CD4-positive, alpha-beta memory T cell (primary cell): ENCODE data around the gene S100A16. TPM values are rescaled to one million over a fixed set of nuclear protein-coding genes. Genes with fewer than 3 reads are reported as not detected.
"Not testable (repeated sequence)": the region's sequence is repeated elsewhere in the genome, so short reads cannot be mapped to it uniquely, and the experiment has no call there.

Experiments used
- CTCF ChIA-PET: fragments of 350-600 bp; sonication (Branson Sonifier 250); formaldehyde crosslinking; loops from one replicate; lab custom pipeline; 2021; ENCODE audit warnings: inconsistent platforms; ENCODE audit not compliant: partially characterized antibody; lab: Charles Lee
- POLR2A ChIA-PET: fragments of 350-600 bp; sonication (Branson Sonifier 250); formaldehyde crosslinking; loops from one replicate; lab custom pipeline; 2021; ENCODE audit not compliant: partially characterized antibody; lab: Charles Lee
- DNase-seq, 5 donors: peaks; one replicate each; pipeline versions ENCODE4 v3.0.0 to v3.0.0-alpha.2; 2020 to 2022; ENCODE audit warnings: mixed read lengths in 1 of 5
- H3K27ac ChIP-seq: one replicate; pipeline ENCODE4 v1.7.0; 2013; ENCODE audit warnings: low read depth, low read length
- H3K27me3 ChIP-seq: 2 replicates; pipeline ENCODE4 v1.7.0; 2013; ENCODE audit warnings: mild to moderate bottlenecking, low read length, moderate library complexity; ENCODE audit not compliant: insufficient read depth
- H3K36me3 ChIP-seq: 2 replicates; pipeline ENCODE4 v1.7.0; 2013; ENCODE audit warnings: mild to moderate bottlenecking, low read length, moderate library complexity; ENCODE audit not compliant: insufficient read depth
- H3K4me1 ChIP-seq: 2 replicates; pipeline ENCODE4 v1.7.0; 2013; ENCODE audit warnings: mild to moderate bottlenecking, low read length, moderate library complexity; ENCODE audit not compliant: insufficient read depth
- H3K4me3 ChIP-seq, 2 donors: one replicate each; pipeline ENCODE4 v1.7.0; 2013; ENCODE audit warnings: low read length in 2 of 2, mild to moderate bottlenecking in 1 of 2
- H3K9me3 ChIP-seq, 2 donors: one replicate each; pipeline ENCODE4 v1.7.0; 2013; ENCODE audit warnings: low read length in 2 of 2, control low read depth in 1 of 2; ENCODE audit not compliant: control insufficient read depth in 1 of 2
- H3K27ac Mint-ChIP-seq, 7 donors: one replicate each; pipeline ENCODE4 v1.8.0; 2020 to 2021; ENCODE audit warnings: mixed read lengths in 7 of 7, mild to moderate bottlenecking in 6 of 7, inconsistent platforms in 3 of 7, moderate library complexity in 3 of 7
- H3K27me3 Mint-ChIP-seq, 2 donors: one replicate each; pipeline ENCODE4 v1.8.0; 2020 to 2021; ENCODE audit warnings: mixed read lengths in 2 of 2
- H3K36me3 Mint-ChIP-seq, 2 donors: one replicate each; pipeline ENCODE4 v1.8.0; 2020 to 2021; ENCODE audit warnings: mixed read lengths in 2 of 2, inconsistent platforms in 1 of 2, mild to moderate bottlenecking in 1 of 2
- H3K4me1 Mint-ChIP-seq, 4 donors: one replicate each; pipeline ENCODE4 v1.8.0; 2020 to 2021; ENCODE audit warnings: mixed read lengths in 4 of 4, mild to moderate bottlenecking in 1 of 4
- H3K4me3 Mint-ChIP-seq, 8 donors: one replicate each; pipeline ENCODE4 v1.8.0; 2020 to 2021; ENCODE audit warnings: mixed read lengths in 8 of 8, mild to moderate bottlenecking in 7 of 8, moderate library complexity in 6 of 8, inconsistent platforms in 3 of 8
- H3K9me3 Mint-ChIP-seq, 8 donors: one replicate each; pipeline ENCODE4 v1.8.0; 2020 to 2021; ENCODE audit warnings: mixed read lengths in 8 of 8, mild to moderate bottlenecking in 5 of 8, inconsistent platforms in 3 of 8, moderate library complexity in 1 of 8
- intact Hi-C: fragments of 100-400 bp; cut with micrococcal nuclease; formaldehyde crosslinking; loops from one replicate; pipeline ENCODE4 v1.15.1; 2023
- polyA plus RNA-seq, 2 donors: library from polyadenylated mRNA; unstranded; fragments of 300-500 nt; fragmentation: Illumina TruSeq; gene quantifications; one replicate each; pipeline ENCODE4 v1.2.3, GENCODE V29; 2021
- total RNA-seq, 2 experiments: library from RNA; stranded (reverse); gene quantifications; one replicate each; pipeline ENCODE4 v1.2.3, GENCODE V29; 2021

The S100A16 gene
- total and polyA plus RNA-seq, 4 experiments from 2014 or later, result not detected

GRCh38 chr1:153582836-153583235, 30.1 kb downstream of the S100A16 start:
- H3K4me1 ChIP-seq, H3K27ac ChIP-seq, intact Hi-C loops, H3K9me3 Mint-ChIP-seq, H3K36me3 ChIP-seq, H3K36me3 Mint-ChIP-seq, H3K4me3 Mint-ChIP-seq, H3K4me1 Mint-ChIP-seq, H3K9me3 ChIP-seq, POLR2A ChIA-PET, H3K27me3 ChIP-seq, H3K4me3 ChIP-seq, DNase-seq, H3K27ac Mint-ChIP-seq: not testable (repeated sequence)
- H3K27me3 Mint-ChIP-seq, result peaks cover 13 to 19% of the 10 kb centered on the region in 2 donors
- CTCF ChIA-PET, result interaction anchor here (2.4 kb wide), 1 partner anchor 13 kb away, joined by 8 read pairs; no protein-coding TSS in a partner anchor

DNA sequence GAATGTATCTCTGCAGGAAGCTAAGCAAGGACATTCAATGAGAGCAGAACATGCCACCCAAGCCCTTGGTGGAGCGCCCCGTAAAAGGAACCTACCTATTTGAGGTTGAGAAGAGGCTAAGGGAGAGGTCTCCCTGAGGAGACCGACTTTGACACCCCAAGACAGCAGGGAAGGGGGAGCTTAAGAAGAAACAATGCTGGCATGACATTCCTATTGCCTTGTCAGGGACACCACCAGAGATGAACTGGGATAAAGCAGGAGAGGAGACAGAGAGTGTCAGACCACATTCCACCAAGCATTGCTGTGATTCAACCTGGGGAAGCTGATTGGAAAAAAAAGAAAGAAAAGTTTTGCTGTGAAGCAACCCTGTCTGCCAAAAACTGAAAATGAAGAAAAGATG, 34.0 kb downstream of the S100A16 start:
- Histone ChIP-seq H3K27me3 (peaks cover 4% of the 10 kb centered on the region), H3K4me1 (no peaks in the 10 kb centered on the region), H3K9me3 (no peaks in the 10 kb centered on the region), H3K27ac (no peak overlapping the region), H3K36me3 (no peaks in the 10 kb centered on the region), H3K4me3 (no peak overlapping the region)
- intact Hi-C loops, result no loop called here
- no peaks in the 10 kb centered on the region for H3K36me3 Mint-ChIP-seq
- no peak overlapping the region for H3K4me3 Mint-ChIP-seq
- POLR2A ChIA-PET, result no interaction called here
- no peak overlapping the region for H3K27ac Mint-ChIP-seq
- H3K9me3 Mint-ChIP-seq, result no peaks in the 10 kb centered on the region
- H3K4me1 Mint-ChIP-seq, result no peaks in the 10 kb centered on the region
- no peak for DNase-seq
- CTCF ChIA-PET, result interaction anchor here (2.0 to 2.8 kb wide), 2 partner anchors 40 to 69 kb away, joined by 7 to 11 read pairs; no protein-coding TSS in a partner anchor
- H3K27me3 Mint-ChIP-seq, result peaks cover 12 to 22% of the 10 kb centered on the region in 2 donors

DNA sequence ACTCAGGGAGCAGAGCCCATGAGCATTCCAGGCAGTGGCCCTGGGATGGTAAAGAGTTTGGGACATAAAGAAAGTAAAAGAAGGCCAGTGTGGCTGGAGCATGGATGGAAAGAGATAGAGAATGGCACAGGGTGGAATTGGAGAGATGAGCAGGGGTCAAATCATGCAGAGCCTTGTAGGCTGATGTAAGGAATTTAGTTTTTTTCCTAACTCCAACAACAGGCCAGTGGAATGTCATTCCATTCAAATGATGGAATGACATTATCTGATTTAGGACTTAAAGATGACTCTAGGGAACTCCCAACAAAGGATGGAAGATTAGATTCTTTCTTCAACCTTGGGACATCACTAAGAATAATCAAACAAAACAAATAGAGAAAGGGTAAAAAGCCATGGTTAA, 34.4 kb downstream of the S100A16 start:
- Mint-ChIP-seq H3K4me1 (no peaks in the 10 kb centered on the region), H3K27me3 (peaks cover 12 to 22% of the 10 kb centered on the region in 2 donors), H3K27ac (no peak overlapping the region), H3K9me3 (no peaks in the 10 kb centered on the region), H3K36me3 (no peaks in the 10 kb centered on the region), H3K4me3 (no peak overlapping the region)
- Histone ChIP-seq H3K4me3 (no peak overlapping the region), H3K27me3 (peaks cover 4% of the 10 kb centered on the region), H3K9me3 (no peaks in the 10 kb centered on the region), H3K4me1 (no peaks in the 10 kb centered on the region), H3K27ac (no peak overlapping the region), H3K36me3 (no peaks in the 10 kb centered on the region)
- intact Hi-C loops, result no loop called here
- ChIA-PET POLR2A (no interaction called here), CTCF (interaction anchor here (1.5 to 2.8 kb wide), 3 partner anchors 10 to 69 kb away, joined by 4 to 11 read pairs (median 7); no protein-coding TSS in a partner anchor)
- no peak for DNase-seq

GRCh38 chr1:153577624-153578051, 35.3 kb downstream of the S100A16 start:
- H3K4me1 ChIP-seq, result no peaks in the 10 kb centered on the region
- no peak overlapping the region for H3K4me3 Mint-ChIP-seq
- no peak overlapping the region for H3K4me3 ChIP-seq
- DNase-seq, result no peak
- peaks cover 12 to 22% of the 10 kb centered on the region in 2 donors for H3K27me3 Mint-ChIP-seq
- intact Hi-C loops, result no loop called here
- ChIA-PET CTCF (interaction anchor here (0.8 to 2.8 kb wide), 6 partner anchors 9 to 68 kb away, joined by 3 to 11 read pairs (median 6); no protein-coding TSS in a partner anchor), POLR2A (no interaction called here)
- no peak overlapping the region for H3K27ac ChIP-seq
- H3K27ac Mint-ChIP-seq, result peak overlapping the region in 2 of 7 donors; percentile 21 to 48
- no peaks in the 10 kb centered on the region for H3K9me3 ChIP-seq
- no peaks in the 10 kb centered on the region for H3K9me3 Mint-ChIP-seq
- H3K36me3 Mint-ChIP-seq, result no peaks in the 10 kb centered on the region
- no peaks in the 10 kb centered on the region for H3K36me3 ChIP-seq
- peaks cover 4% of the 10 kb centered on the region for H3K27me3 ChIP-seq
- peaks cover 0 to 6% (median under 1%) of the 10 kb centered on the region in 4 donors for H3K4me1 Mint-ChIP-seq

DNA sequence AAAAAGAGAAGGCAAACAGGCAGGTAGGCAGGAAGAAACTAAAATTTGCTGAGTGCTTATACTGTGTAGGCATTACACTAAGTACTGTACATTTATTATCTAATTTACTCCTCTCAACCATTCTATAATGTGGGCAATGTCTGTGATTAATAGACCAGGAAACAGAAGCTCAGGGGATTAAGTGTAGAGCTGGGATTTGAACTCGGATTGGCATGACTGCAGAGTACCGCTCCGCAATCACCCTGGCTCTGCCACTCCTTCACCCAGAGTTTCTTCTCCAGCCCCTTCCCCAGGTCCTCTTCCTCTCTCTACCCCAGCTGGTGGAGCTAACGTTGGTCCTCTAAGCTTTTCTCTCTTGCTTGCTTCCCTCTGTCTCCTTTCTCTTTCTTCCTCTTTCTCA, 35.8 kb downstream of the S100A16 start:
- Mint-ChIP-seq H3K27me3 (peaks cover 12 to 22% of the 10 kb centered on the region in 2 donors), H3K4me3 (no peak overlapping the region), H3K36me3 (no peaks in the 10 kb centered on the region), H3K4me1 (peaks cover 0 to 9% (median under 1%) of the 10 kb centered on the region in 4 donors), H3K27ac (no peak overlapping the region), H3K9me3 (no peaks in the 10 kb centered on the region)
- no peaks in the 10 kb centered on the region for H3K4me1 ChIP-seq
- H3K9me3 ChIP-seq, result no peaks in the 10 kb centered on the region
- no peak overlapping the region for H3K4me3 ChIP-seq
- ChIA-PET POLR2A (no interaction called here), CTCF (interaction anchor here (0.8 to 2.8 kb wide), 6 partner anchors 9 to 67 kb away, joined by 3 to 11 read pairs (median 6); no protein-coding TSS in a partner anchor)
- H3K36me3 ChIP-seq, result no peaks in the 10 kb centered on the region
- intact Hi-C loops, result no loop called here
- no peak overlapping the region for H3K27ac ChIP-seq
- DNase-seq, result no peak
- H3K27me3 ChIP-seq, result peaks cover 4% of the 10 kb centered on the region

DNA sequence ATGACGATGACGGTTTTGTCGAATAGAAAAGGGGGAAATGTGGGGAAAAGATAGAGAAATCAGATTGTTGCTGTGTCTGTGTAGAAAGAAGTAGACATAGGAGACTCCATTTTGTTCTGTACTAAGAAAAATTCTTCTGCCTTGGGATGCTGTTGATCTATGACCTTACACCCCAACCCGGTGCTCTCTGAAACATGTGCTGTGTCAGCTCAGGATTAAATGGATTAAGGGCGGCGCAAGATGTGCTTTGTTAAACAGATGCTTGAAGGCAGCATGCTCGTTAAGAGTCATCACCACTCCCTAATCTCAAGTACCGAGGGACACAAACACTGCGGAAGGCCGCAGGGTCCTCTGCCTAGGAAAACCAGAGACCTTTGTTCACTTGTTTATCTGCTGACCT, 37.4 kb downstream of the S100A16 start:
- H3K27ac ChIP-seq, H3K9me3 Mint-ChIP-seq, H3K9me3 ChIP-seq, H3K4me1 ChIP-seq, H3K4me3 ChIP-seq, H3K27me3 ChIP-seq, DNase-seq, H3K36me3 ChIP-seq, H3K27ac Mint-ChIP-seq, H3K4me3 Mint-ChIP-seq, H3K4me1 Mint-ChIP-seq, H3K36me3 Mint-ChIP-seq, intact Hi-C loops: not testable (repeated sequence)
- peaks cover 12 to 22% of the 10 kb centered on the region in 2 donors for H3K27me3 Mint-ChIP-seq
- ChIA-PET CTCF (interaction anchor here (0.8 to 1.3 kb wide), 4 partner anchors 17 to 65 kb away, joined by 3 to 5 read pairs (median 4); no protein-coding TSS in a partner anchor), POLR2A (interaction anchor here (1.2 kb wide), 1 partner anchor 43 kb away, joined by 3 read pairs; no protein-coding TSS in a partner anchor)

DNA sequence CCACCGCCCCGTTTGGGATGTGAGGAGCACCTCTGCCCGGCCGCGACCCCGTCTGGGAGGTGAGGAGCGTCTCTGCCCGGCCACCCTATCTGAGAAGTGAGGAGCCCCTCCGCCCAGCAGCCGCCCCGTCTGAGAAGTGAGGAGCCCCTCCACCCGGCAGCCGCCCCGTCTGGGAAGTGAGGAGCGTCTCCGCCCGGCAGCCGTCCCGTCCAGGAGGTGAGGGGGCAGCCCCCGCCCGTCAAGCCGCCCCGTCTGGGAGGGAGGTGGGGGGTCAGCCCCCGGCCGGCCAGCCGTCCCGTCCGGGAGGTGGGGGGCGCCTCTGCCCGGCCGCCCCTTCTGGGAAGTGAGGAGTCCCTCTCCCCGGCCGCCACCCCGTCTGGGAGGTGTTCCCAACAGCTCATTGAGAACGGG, 37.9 kb downstream of the S100A16 start:
- intact Hi-C loops, H3K4me3 Mint-ChIP-seq, H3K9me3 Mint-ChIP-seq, H3K27me3 ChIP-seq, H3K4me1 ChIP-seq, CTCF ChIA-PET, H3K9me3 ChIP-seq, H3K4me1 Mint-ChIP-seq, DNase-seq, H3K36me3 ChIP-seq, H3K27ac Mint-ChIP-seq, H3K4me3 ChIP-seq, H3K27ac ChIP-seq, H3K36me3 Mint-ChIP-seq: not testable (repeated sequence)
- H3K27me3 Mint-ChIP-seq, result peaks cover 12 to 22% of the 10 kb centered on the region in 2 donors
- POLR2A ChIA-PET, result interaction anchor here (1.2 kb wide), 1 partner anchor 43 kb away, joined by 3 read pairs; no protein-coding TSS in a partner anchor
